NB4 (cell line): ENCODE data around the gene MST1.

Experiments used
- DNase-seq: peaks from one replicate; pipeline ENCODE4 v3.0.0; 2010; ENCODE audit warnings: low read depth
- H3K4me3 ChIP-seq: one replicate; pipeline ENCODE4 v1.5.1; 2011; ENCODE audit warnings: mild to moderate bottlenecking, low read depth, low read length, moderate library complexity
- MYC ChIP-seq: IDR thresholded peaks from 2 replicates; pipeline ENCODE4 v1.6.1; 2011; ENCODE audit warnings: low read depth, low read length
- POLR2A ChIP-seq: IDR thresholded peaks from 2 replicates; pipeline ENCODE4 v1.6.1; 2011; ENCODE audit warnings: mild to moderate bottlenecking; ENCODE audit not compliant: insufficient read length; ENCODE audit errors: extremely low read depth
- TF ChIP-seq, protein P1 (sequence below): IDR thresholded peaks from one replicate; pipeline ENCODE4 v1.5.1; 2012; ENCODE audit warnings: low read depth, low read length
- TF ChIP-seq, protein P2 (sequence below): IDR thresholded peaks from 2 replicates; pipeline ENCODE4 v1.6.1; 2011; ENCODE audit warnings: low read depth, low read length

Gene MST1

DNA sequence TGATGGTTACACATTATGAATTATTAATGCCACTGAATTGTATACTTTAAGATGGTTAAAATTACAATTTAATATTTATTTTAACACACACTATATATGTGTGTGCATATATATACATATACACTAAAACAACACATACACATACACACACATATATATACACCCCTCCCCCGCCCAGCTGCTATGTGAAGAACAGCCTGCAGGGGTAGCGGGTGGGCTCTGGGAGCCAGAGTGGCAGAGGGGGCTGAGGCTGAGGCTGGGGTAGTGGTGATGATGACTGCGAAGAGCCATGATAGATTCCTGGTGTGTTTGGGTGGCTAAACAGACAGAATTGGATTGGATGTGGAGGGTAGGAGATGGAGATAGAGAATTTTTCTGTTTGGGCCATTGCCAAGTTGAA is 54.5 kb downstream of the MST1 start:
- TF ChIP-seq, protein P1, sequence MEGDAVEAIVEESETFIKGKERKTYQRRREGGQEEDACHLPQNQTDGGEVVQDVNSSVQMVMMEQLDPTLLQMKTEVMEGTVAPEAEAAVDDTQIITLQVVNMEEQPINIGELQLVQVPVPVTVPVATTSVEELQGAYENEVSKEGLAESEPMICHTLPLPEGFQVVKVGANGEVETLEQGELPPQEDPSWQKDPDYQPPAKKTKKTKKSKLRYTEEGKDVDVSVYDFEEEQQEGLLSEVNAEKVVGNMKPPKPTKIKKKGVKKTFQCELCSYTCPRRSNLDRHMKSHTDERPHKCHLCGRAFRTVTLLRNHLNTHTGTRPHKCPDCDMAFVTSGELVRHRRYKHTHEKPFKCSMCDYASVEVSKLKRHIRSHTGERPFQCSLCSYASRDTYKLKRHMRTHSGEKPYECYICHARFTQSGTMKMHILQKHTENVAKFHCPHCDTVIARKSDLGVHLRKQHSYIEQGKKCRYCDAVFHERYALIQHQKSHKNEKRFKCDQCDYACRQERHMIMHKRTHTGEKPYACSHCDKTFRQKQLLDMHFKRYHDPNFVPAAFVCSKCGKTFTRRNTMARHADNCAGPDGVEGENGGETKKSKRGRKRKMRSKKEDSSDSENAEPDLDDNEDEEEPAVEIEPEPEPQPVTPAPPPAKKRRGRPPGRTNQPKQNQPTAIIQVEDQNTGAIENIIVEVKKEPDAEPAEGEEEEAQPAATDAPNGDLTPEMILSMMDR = no peak
- TF ChIP-seq, protein P2, sequence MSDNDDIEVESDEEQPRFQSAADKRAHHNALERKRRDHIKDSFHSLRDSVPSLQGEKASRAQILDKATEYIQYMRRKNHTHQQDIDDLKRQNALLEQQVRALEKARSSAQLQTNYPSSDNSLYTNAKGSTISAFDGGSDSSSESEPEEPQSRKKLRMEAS = no peak
- no peak for TF ChIP-seq MYC
- no peak for TF ChIP-seq POLR2A
- H3K4me3 ChIP-seq = no peak overlapping the region
- no peak for DNase-seq
